ENCODE data around the gene TRAF3.

DNA sequence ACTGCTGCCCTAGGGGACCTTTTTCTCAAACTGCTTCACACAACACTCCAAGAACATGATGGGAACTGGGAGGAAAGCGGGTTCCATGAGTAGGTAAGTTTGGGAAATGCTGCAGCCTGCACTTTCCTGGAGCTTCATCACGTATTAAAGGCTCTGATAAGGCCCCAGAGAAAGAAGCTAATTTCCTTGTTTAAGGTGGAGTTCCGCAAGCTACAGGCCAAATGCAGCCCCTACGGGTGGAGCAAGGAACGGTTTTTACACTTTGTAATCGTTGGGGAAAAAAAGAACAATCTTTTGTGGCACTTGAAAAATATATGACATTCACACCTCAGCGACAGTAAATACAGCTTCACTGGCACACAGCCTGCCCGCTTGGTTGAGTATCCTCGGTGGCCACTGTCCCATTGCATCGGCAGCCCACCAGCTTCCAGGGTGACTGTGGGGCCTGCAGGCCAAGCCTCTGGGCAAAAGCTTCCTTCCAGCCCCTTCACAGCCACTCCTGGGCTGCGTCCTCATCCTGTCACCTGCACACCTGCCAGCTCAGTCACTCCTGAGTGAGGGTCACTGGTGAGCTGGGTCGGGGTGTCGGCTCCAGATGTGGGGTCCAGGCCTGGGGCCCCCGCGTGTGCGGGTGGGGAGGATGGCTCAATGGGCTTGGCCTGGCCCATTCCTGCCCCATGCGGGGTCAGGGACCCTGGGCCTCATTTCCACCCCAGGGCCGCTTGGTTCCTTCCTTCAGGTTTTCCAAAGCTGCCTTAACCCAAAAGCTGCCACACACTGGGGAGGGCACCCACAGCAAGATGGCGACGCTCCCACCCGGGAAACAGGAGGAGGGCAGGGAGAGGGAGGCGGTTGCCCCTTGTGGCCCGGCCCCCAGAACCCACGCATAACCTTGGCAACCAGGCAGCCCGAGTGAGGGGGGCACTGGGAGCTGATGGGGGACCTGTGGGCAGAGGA is 147.7 kb downstream of the TRAF3 start:
- TF ChIP-seq, protein P1, sequence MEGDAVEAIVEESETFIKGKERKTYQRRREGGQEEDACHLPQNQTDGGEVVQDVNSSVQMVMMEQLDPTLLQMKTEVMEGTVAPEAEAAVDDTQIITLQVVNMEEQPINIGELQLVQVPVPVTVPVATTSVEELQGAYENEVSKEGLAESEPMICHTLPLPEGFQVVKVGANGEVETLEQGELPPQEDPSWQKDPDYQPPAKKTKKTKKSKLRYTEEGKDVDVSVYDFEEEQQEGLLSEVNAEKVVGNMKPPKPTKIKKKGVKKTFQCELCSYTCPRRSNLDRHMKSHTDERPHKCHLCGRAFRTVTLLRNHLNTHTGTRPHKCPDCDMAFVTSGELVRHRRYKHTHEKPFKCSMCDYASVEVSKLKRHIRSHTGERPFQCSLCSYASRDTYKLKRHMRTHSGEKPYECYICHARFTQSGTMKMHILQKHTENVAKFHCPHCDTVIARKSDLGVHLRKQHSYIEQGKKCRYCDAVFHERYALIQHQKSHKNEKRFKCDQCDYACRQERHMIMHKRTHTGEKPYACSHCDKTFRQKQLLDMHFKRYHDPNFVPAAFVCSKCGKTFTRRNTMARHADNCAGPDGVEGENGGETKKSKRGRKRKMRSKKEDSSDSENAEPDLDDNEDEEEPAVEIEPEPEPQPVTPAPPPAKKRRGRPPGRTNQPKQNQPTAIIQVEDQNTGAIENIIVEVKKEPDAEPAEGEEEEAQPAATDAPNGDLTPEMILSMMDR (conservative IDR thresholded peaks at IDR 0.05; ENCODE audit: low read depth, low read length), result 0 out of 2 replicates have a peak, but pooled peaks have one; percentile 27
- no peak for TF ChIP-seq EZH2 (IDR thresholded peaks at IDR 0.05; ENCODE audit: borderline replicate concordance, low read depth, low read length, poor library complexity, severe bottlenecking)

Measured in A673 (cell line).